ENCODE data around the gene CHST8. TPM values are rescaled to one million over a fixed set of nuclear protein-coding genes. Genes with fewer than 3 reads are reported as not detected.

Gene CHST8
- total RNA-seq, result 3.0 and 3.4 TPM in 2 replicates
- long read RNA-seq, partial matches to known transcripts, result 0 of 3 reads
- long read RNA-seq, other reads (novel, unspliced or antisense), result 0 of 3 reads

GRCh38 chr19:33621811-33622504, at the start of gene CHST8:
TSS of gene CHST8 (plus strand) at chr19:33621953. CDS start at chr19:33689262, 67,309 bp downstream.
- Mint-ChIP-seq H3K4me1 (ENCODE audit: low read depth) (peaks cover 3% of the 10 kb centered on the region), H3K36me3 (ENCODE audit: insufficient read depth) (no peaks in the 10 kb centered on the region), H3K27ac (no peak within 1 kb of the TSS), H3K9me3 (ENCODE audit: low read depth) (no peaks in the 10 kb centered on the region), H3K4me3 (ENCODE audit: low read depth) (peak within 1 kb of the TSS; percentile 64), H3K27me3 (peaks cover 76% of the 10 kb centered on the region)
- no peak for TF ChIP-seq CTCF (IDR thresholded peaks at IDR 0.05; ENCODE audit: unreplicated experiment)
- DNase-seq (ENCODE audit: low spot score, unreplicated experiment), result peak; percentile 59

- H3K4me3 Mint-ChIP-seq (ENCODE audit: low read depth), result no peak overlapping the region
- peaks cover 17% of the 10 kb centered on the region for H3K9me3 Mint-ChIP-seq (ENCODE audit: low read depth)
- H3K27me3 Mint-ChIP-seq, result peaks cover 13% of the 10 kb centered on the region
- TF ChIP-seq CTCF (IDR thresholded peaks at IDR 0.05; ENCODE audit: unreplicated experiment), result no peak
- DNase-seq (ENCODE audit: low spot score, unreplicated experiment), result no peak
- H3K4me1 Mint-ChIP-seq (ENCODE audit: low read depth), result no peaks in the 10 kb centered on the region
- no peaks in the 10 kb centered on the region for H3K36me3 Mint-ChIP-seq (ENCODE audit: insufficient read depth)
- H3K27ac Mint-ChIP-seq, result no peak overlapping the region
These were observed 48.8 kb upstream of the CHST8 start for GRCh38 chr19:33572929-33573328.

GRCh38 chr19:33574824-33575223, 46.9 kb upstream of the CHST8 start:
- Mint-ChIP-seq H3K4me1 (ENCODE audit: low read depth) (no peaks in the 10 kb centered on the region), H3K9me3 (ENCODE audit: low read depth) (peaks cover 17% of the 10 kb centered on the region), H3K27me3 (peaks cover 6% of the 10 kb centered on the region), H3K36me3 (ENCODE audit: insufficient read depth) (no peaks in the 10 kb centered on the region), H3K27ac (no peak overlapping the region), H3K4me3 (ENCODE audit: low read depth) (no peak overlapping the region)
- DNase-seq (ENCODE audit: low spot score, unreplicated experiment), result no peak
- TF ChIP-seq CTCF (IDR thresholded peaks at IDR 0.05; ENCODE audit: unreplicated experiment), result no peak

- Mint-ChIP-seq H3K9me3 (ENCODE audit: low read depth) (peaks cover 10% of the 10 kb centered on the region), H3K4me1 (ENCODE audit: low read depth) (peaks cover 8% of the 10 kb centered on the region), H3K27ac (no peak overlapping the region), H3K36me3 (ENCODE audit: insufficient read depth) (no peaks in the 10 kb centered on the region), H3K4me3 (ENCODE audit: low read depth) (no peak overlapping the region), H3K27me3 (peaks cover 3% of the 10 kb centered on the region)
- no peak for TF ChIP-seq CTCF (IDR thresholded peaks at IDR 0.05; ENCODE audit: unreplicated experiment)
- DNase-seq (ENCODE audit: low spot score, unreplicated experiment), result no peak
These were observed 43.1 kb upstream of the CHST8 start for GRCh38 chr19:33578697-33579096.

GRCh38 chr19:33580026-33580644, 41.6 kb upstream of the CHST8 start:
- H3K9me3 Mint-ChIP-seq (ENCODE audit: low read depth), result no peaks in the 10 kb centered on the region
- H3K36me3 Mint-ChIP-seq (ENCODE audit: insufficient read depth), result no peaks in the 10 kb centered on the region
- no peak for TF ChIP-seq CTCF (IDR thresholded peaks at IDR 0.05; ENCODE audit: unreplicated experiment)
- H3K4me1 Mint-ChIP-seq (ENCODE audit: low read depth), result peaks cover 8% of the 10 kb centered on the region
- H3K4me3 Mint-ChIP-seq (ENCODE audit: low read depth), result no peak overlapping the region
- DNase-seq (ENCODE audit: low spot score, unreplicated experiment), result peak; percentile 53
- peak overlapping the region; percentile 85 for H3K27ac Mint-ChIP-seq
- H3K27me3 Mint-ChIP-seq, result peaks cover 3% of the 10 kb centered on the region
